Liver (tissue), 1 donor: ENCODE results near the gene RALY.

Experiments used
- TF ChIP-seq, protein P1 (sequence below): IDR thresholded peaks from 2 replicates; pipeline ENCODE4 v1.6.1; 2016; ENCODE audit warnings: antibody characterized with exemption, mild to moderate bottlenecking
- TF ChIP-seq, protein P2 (sequence below): IDR thresholded peaks from 2 replicates; pipeline ENCODE4 v1.6.1; 2016; ENCODE audit warnings: antibody characterized with exemption

DNA sequence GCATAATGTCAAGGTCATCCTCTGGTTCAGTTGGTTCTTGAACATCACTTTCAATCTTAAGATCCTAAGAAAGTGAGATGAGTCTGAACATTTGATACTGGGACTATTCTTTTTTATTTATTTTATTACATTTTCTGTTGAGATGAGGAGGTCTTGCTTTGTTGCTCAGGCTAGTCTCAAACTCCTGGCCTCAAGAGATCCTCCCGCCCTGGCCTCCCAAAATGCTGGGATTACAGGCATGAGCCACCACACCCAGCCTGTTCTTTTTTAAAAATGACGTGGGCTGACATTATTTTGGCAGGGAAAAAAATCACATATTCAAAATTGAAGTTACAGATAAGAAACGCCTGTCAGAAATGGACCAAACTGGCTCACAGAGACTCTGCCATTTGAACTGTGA lies 104.9 kb downstream of the RALY start:
- TF ChIP-seq, protein P1, sequence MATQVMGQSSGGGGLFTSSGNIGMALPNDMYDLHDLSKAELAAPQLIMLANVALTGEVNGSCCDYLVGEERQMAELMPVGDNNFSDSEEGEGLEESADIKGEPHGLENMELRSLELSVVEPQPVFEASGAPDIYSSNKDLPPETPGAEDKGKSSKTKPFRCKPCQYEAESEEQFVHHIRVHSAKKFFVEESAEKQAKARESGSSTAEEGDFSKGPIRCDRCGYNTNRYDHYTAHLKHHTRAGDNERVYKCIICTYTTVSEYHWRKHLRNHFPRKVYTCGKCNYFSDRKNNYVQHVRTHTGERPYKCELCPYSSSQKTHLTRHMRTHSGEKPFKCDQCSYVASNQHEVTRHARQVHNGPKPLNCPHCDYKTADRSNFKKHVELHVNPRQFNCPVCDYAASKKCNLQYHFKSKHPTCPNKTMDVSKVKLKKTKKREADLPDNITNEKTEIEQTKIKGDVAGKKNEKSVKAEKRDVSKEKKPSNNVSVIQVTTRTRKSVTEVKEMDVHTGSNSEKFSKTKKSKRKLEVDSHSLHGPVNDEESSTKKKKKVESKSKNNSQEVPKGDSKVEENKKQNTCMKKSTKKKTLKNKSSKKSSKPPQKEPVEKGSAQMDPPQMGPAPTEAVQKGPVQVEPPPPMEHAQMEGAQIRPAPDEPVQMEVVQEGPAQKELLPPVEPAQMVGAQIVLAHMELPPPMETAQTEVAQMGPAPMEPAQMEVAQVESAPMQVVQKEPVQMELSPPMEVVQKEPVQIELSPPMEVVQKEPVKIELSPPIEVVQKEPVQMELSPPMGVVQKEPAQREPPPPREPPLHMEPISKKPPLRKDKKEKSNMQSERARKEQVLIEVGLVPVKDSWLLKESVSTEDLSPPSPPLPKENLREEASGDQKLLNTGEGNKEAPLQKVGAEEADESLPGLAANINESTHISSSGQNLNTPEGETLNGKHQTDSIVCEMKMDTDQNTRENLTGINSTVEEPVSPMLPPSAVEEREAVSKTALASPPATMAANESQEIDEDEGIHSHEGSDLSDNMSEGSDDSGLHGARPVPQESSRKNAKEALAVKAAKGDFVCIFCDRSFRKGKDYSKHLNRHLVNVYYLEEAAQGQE, result no peak
- TF ChIP-seq, protein P2, sequence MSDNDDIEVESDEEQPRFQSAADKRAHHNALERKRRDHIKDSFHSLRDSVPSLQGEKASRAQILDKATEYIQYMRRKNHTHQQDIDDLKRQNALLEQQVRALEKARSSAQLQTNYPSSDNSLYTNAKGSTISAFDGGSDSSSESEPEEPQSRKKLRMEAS, result no peak
